Activated naive CD4-positive, alpha-beta T cell treated with Interleukin-2 at 50 U/mL for 16 hours (primary cell): ENCODE measurements around the gene BABAM2.
A peak's percentile ranks its signal among the peaks of the same experiment; 100 is the strongest.

Experiments
- DNase-seq: peaks from one replicate; pipeline ENCODE4 v3.0.0-alpha.2; 2020

Gene BABAM2

GRCh38 chr2:28339516-28340175 lies 449.1 kb downstream of the BABAM2 start:
- DNase-seq, result no peak

- DNase-seq, result no peak
Measured at GRCh38 chr2:28340312-28341202, 450.0 kb downstream of the BABAM2 start.

- no peak for DNase-seq
Measured at GRCh38 chr2:28341208-28341891, 450.8 kb downstream of the BABAM2 start.

GRCh38 chr2:28342081-28342967 lies 451.8 kb downstream of the BABAM2 start:
- DNase-seq, result no peak

- no peak for DNase-seq
Measured at GRCh38 chr2:28343184-28343942, 452.8 kb downstream of the BABAM2 start.

- DNase-seq, result no peak
Measured at GRCh38 chr2:28343971-28344715, 453.6 kb downstream of the BABAM2 start.

- DNase-seq, result no peak
Measured at GRCh38 chr2:28344756-28345373, 454.3 kb downstream of the BABAM2 start.

GRCh38 chr2:28345619-28346018 lies 455.1 kb downstream of the BABAM2 start:
- no peak for DNase-seq

GRCh38 chr2:28346587-28346986 lies 456.1 kb downstream of the BABAM2 start:
- DNase-seq, result no peak

- DNase-seq, result no peak
Measured at GRCh38 chr2:28347193-28347592, 456.7 kb downstream of the BABAM2 start.

- DNase-seq, result no peak
Measured at GRCh38 chr2:28347596-28347995, 457.1 kb downstream of the BABAM2 start.

- peak; percentile 57 for DNase-seq
Measured at GRCh38 chr2:28348149-28348567, 457.6 kb downstream of the BABAM2 start.

GRCh38 chr2:28348921-28349320 lies 458.4 kb downstream of the BABAM2 start:
- DNase-seq, result no peak

GRCh38 chr2:28349546-28350165 lies 459.1 kb downstream of the BABAM2 start:
- no peak for DNase-seq

- no peak for DNase-seq
Measured at GRCh38 chr2:28350196-28350595, 459.7 kb downstream of the BABAM2 start.

GRCh38 chr2:28350791-28351285 lies 460.3 kb downstream of the BABAM2 start:
- DNase-seq, result no peak

GRCh38 chr2:28351621-28352020 lies 461.1 kb downstream of the BABAM2 start:
- no peak for DNase-seq

- no peak for DNase-seq
Measured at GRCh38 chr2:28352104-28352503, 461.6 kb downstream of the BABAM2 start.

GRCh38 chr2:28352610-28353195 lies 462.2 kb downstream of the BABAM2 start:
- DNase-seq, result no peak
